Measurements from ENCODE around the gene UBE3C.
"Not testable (repeated sequence)": the region's sequence is repeated elsewhere in the genome, so short reads cannot be mapped to it uniquely, and the experiment has no call there.

The UBE3C gene

DNA sequence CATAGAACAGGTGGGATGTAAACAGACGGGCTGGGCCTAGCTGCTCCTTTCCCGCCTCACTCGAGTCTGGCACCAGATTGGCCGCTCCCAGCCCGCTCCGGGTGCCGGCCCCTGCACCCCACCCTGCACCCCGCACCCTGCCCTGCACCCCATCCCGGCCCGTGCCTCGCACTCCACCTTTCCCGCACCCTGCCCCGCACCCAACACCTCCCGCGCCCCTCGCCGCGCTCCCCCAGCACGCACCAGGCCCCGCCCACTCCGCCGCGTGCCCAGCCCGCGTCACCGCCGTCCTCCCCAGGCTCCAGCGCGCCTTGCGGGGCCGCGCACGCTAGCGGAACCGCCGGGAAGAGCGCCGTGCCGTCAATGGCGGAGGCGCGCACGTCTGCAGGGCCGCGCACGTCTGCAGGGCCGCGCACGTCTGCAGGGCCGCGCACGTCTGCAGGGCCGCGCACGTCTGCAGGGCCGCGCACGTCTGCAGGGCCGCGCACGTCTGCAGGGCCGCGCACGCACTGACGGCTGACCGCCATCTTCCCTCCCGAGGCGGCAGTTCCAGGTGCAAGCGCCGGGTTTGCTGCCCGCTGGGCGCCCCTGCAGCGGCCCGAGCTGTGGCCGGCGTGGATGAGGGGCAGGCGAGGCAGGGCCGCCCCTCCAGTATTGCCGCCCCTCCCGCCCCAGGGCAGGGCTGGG, at the start of gene UBE3C:
Gene UBE3C, plus strand, starts transcription at position 503 of the 687 bp plus-strand sequence. CDS start 347 bp downstream, outside the sequence.
- DNase-seq, result peak; percentile 94

DNA sequence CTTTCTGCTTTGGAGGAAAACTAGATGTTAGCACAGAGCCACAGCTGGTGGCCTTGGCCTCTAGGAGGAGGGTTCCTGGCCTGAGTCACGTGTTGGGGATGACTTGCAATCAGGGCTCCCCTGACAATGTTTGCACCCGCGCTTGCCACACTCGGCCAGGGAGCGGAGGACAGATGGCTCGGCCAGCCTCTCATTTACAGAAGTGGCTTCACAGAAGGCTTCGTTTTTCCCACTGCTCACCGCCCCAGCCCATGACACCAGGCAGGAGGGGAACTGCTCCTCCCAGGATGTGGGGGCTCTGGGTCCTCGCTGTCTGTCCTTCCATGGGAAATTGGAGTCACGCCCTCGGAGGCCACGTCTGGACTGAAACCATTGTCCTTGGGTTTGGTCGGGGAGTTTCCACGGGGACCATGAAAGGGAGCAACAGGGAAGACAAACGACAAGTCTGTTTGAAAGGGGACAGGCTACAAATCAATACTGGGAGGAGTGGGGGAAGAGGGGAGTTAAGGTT, 49.6 kb upstream of the UBE3C start:
- DNase-seq, result no peak

DNA sequence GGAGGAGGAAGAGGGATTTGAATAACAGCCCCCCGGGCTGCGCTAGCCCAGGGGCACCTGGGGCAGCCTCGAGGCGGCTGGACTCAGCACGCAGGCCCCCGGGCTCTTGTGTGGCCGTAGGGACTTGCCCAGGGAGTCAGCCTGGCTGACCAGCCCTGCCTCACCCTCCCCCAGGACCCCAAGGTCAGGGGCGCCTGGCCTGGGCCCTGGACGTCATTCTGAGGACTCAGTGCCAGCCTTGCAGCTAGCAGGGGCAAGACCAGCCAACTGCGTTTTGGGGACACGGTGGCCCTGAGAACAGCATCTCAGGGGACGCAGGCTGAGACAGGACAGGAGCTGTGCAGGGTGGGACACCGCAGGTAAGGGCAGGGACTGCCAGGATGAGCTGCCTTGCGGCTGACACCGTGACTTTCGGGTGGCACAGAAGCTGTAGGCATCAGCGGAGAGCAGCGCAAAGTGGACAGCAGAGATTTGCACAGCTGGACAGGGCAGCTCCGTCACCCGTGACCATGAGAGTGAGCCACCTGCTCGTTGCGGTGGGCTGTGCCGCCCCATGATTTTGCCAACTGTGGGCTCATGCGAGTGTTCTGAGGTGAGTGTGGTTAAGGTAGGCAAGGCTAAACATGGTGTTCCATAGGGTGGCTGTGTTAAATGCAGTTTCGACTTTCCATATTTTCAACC, 48.1 kb upstream of the UBE3C start:
- no peak for DNase-seq

DNA sequence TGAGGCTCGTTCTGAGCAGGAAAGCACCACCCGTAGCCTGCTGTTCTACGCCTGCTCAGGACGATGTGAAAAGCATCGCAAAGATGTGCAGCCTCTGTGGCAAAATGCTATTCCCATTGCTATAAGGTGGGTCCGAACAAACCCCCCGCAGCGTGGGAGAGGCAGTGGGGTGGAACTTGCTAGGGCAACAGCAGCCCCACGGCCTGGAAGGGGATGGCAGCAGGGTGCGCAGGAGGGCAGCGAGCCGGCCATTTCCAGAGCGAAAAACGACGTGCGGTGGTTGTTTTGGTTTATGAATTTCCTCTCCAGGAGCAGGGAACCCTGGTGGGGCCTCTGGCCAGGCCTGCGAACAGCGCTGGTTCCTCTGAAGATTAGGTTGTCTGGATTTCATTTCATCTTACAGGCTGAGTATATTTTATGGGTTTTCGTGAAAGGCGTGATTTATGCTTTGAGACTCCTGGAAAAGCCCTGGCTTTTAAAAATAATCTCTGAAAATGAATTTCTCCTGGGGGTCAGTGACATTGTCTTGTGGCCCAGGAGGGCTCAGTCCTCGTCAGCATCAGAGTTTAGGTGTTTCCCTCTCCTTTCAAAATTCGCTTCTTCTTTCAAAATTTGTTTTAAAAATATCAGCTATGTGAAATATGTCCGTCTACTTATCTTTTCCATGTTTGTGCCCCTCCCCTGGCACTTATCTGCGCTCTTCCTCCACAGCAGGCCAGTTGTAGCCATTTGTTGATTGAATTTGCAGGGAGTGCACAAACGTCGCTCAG, 42.3 kb upstream of the UBE3C start:
- no peak for DNase-seq

DNA sequence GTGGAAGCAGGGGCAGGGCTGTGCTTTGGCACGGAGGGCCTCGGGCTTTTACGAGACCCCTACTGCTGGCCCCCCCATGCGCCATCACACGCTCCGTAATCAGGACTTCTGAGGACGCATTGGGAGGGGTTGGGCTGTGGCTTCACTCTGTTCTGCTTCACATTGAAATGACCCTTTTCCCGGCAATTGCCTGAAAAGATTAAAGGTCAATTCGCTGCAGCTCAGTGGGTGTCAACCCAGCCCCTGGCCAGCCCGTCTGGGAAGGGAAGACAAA, 41.7 kb upstream of the UBE3C start:
- no peak for DNase-seq

DNA sequence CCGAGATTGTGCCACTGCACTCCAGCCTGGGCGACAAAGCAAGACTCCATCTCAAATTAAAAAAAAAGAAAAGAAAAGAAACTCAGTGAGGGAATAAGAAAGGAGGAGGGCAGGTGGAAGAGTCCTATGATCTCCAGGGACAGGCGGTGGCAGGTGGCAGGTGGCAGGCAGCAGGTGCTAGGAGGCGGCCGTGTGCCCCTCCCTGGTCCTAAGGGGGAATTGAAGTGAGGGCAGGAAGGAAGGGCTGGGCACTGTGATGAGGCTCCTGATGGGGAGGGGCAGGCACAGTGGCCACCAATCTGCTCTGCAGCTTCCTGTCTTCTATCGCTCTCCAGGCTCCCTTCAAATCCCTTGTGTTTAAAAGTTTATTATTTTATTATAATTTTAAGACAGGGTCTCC, 41.2 kb upstream of the UBE3C start:
- DNase-seq, result no peak

DNA sequence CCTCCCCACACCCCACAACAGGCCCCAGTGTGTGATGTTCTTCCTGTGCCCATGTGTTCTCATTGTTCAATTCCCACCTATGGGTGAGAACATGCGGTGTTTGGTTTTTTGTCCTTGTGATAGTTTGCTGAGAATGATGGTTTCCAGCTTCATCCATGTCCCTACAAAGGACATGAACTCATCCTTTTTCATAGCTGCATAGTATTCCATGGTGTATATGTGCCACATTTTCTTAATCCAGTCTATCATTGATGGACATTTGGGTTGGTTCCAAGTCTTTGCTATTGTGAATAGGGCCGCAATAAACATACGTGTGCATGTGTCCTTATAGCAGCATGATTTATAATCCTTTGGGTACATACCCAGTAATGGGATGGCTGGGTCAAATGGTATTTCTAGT, 38.7 kb upstream of the UBE3C start:
- not testable (repeated sequence) for DNase-seq

DNA sequence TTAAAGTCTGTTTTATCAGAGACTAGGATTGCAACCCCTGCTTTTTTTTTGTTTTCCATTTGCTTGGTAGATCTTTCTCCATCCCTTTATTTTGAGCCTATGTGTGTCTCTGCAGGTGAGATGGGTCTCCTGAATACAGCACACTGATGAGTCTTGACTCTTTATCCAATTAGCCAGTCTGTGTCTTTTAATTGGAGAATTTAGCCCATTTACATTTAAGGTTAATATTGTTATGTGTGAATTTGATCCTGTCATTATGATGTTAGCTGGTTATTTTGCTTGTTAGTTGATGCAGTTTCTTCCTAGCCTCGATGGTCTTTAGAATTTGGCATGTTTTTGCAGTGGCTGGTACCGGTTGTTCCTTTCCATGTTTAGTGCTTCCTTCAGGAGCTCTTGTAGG, 35.1 kb upstream of the UBE3C start:
- not testable (repeated sequence) for DNase-seq

DNA sequence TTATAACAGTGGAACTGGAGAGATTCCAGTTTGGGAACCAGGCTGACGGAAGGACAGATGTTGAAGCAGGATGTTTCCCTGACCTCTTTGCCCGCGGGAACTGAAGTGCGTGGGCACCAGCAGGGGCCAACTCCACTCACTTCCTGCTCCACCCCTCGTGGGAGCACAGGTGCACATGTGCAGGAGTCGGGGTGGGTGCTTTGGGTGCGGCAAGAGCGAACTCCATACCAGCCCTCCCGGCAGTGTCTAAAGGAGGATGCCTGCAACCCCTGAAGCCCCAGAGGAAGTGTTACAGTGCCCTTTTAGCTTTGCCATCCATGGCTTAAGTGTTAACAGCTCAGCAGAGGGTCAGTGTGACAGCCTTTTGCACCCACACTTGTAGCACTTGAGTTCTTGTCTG, 27.4 kb upstream of the UBE3C start:
- no peak for DNase-seq

DNA sequence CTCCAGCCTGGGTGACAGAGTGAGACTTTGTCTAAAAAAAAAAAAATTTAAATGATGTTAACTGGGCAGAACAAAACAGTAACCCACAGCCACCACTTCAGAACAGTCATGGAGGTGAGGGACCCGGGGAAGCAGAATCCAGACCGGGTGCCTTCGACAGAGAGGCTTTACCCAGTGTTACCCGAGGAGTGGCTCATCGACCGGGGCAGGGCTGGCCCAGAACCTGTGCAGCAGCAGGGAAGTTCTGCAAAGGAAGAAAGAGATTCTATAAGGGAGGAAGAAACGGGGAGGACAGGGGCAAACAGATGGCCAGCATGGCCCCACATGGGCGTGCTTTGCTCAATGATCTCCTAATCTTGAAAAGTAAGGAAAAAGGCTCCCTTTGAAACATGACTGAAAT, 26.0 kb upstream of the UBE3C start:
- DNase-seq, result no peak

DNA sequence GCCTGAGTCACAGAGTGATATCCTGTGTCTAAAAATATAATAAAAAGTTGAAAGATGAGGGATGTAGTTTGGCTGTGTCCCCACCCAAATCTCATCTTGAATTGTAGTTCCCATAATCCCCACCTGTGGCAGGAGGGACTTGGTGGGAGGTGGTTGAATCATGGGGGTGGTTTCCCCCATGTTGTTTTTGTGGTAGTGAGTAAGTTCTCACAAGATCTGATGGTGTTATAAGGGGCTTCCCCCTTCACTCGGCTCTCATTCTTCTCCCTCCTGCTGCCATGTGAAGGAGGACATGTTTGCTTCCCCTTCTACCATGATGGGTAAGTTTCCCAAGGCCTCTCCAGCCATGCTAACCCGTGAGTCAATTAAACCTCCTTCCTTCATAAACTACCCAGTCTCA, 25.1 kb upstream of the UBE3C start:
- DNase-seq, result no peak

DNA sequence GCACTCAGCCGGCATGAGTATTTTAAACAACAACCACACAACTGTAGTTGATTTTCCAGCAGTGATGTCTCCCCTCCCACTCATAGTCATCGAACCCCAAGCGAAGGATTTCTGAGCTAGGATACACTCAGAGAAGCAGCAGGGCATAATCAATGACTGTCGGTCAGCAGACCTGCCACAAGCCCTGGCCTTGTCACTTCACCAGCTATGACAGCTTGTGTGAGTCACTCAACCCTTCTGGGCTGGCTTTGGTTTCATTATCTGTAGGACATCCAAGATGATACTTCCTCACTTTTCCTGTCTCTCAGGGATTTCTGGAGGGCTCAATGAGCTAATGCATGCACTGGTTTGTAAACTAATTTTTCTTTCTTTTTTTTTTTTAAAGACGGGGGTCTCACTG, 22.0 kb upstream of the UBE3C start:
- DNase-seq, result no peak

DNA sequence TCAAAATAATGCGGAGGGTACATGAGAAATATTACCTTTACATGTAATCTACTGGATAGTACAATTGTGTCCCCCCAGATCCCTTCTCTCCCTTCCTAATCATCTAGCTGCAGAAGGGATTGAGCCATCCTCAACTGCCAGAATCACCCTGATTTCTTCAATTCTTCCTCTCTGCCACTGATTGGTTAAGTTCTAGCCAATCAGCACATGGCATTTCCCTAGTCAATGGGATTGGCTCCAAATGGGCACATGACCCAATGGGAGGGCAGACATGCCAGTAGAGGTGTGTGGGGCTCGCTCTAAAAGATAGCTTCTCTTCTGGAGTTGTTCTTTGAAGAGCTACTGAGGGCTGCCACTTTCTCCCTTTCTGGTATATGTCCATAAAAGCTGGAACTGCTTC, 20.9 kb upstream of the UBE3C start:
- DNase-seq, result no peak

DNA sequence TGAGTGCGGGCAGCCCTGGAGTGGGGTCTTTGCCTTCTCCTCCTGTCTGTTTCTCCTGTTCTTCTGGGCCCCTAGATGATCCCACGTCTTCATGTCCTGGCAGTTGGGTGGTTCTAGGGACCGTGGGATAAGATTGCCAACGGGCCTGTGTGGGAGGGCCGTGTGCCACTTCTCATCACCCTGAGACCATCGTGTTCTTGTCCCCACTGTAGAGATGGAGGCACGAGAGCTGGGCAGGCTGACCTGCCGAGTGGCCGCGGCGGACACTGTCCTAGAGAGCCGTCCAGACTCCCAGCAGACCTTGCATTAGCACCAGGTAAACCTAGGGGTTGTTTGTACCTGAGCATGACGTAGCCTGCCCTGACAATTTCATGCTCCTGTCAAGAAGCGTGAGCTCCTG, 18.5 kb upstream of the UBE3C start:
- DNase-seq, result no peak

DNA sequence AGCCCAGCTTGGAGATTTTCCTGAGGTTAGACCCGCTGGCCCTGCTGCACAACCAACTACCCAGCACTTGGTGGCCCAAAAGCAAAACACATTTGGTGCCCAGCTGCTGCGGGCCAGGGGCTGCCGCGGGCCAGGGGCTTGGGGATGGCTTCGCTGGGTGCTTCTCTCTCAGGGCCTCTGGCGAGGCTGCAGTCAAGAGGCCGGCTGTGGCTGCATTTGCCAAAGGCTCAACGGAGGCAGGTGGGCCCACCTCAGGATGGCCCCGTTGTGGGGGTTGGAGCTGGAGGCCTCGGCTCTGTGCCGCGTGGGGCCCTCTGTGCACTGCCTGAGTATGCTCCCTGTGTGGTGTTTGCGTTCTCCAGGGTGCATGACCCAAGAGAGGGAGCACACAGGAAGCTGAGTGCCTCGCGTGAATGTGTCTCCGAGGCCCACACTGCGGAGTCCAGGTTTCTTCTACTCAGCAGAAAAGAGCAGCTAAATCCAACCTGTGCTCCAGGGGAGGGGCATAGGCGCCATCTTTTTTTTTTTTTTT, 17.5 kb upstream of the UBE3C start:
- no peak for DNase-seq

DNA sequence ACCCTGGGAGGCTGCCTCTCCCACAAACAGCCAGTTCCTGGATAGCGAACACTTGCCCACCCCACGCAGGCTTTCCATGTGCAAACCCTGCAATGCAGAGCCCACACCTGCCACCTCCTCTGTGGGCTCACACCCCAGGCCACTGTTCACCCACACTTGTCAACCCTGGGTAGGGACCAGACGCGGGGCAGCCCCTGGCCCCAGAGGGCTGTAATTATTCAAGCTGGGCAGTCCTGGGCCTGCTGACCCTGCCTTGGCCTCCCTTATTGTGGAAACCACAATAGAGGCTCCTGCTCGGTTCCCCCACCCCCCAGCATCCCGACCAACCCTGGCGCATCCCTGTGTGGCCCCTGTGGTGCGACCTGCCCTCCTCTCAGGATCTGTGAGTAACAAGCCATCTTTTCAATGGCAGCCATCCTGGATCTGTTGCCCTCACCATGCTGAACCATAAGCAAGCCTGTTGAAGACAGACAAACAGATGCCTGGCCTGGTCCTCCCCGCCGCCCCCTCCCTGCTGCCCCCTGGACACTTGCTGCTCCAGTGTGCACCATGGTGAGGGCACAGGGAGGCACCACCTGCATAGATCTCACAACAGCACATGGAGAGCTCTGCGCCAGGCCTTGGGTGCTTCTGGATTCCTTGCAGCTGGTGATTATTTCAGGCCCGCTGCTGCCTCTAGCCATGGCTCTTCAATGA, 15.8 kb upstream of the UBE3C start:
- DNase-seq, result no peak

DNA sequence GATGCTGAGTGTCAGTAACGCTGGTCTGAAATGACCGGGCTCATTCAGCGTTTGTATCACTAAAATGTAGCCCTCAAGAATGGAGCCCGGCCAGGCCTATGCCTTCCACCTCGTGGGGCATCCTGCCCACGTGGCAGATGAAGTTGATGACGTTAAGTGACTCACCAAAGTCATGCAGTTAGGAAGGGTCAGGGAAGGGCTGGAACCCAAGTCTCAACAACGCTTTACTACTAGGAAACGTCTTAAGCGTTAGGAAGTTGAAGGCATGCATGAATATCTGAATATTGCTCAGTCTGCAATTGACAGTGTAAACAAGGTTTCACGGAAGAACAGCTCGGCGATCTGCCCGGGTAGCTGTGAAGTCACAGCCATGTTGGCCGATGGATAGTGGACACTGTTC, 14.0 kb upstream of the UBE3C start:
- no peak for DNase-seq

DNA sequence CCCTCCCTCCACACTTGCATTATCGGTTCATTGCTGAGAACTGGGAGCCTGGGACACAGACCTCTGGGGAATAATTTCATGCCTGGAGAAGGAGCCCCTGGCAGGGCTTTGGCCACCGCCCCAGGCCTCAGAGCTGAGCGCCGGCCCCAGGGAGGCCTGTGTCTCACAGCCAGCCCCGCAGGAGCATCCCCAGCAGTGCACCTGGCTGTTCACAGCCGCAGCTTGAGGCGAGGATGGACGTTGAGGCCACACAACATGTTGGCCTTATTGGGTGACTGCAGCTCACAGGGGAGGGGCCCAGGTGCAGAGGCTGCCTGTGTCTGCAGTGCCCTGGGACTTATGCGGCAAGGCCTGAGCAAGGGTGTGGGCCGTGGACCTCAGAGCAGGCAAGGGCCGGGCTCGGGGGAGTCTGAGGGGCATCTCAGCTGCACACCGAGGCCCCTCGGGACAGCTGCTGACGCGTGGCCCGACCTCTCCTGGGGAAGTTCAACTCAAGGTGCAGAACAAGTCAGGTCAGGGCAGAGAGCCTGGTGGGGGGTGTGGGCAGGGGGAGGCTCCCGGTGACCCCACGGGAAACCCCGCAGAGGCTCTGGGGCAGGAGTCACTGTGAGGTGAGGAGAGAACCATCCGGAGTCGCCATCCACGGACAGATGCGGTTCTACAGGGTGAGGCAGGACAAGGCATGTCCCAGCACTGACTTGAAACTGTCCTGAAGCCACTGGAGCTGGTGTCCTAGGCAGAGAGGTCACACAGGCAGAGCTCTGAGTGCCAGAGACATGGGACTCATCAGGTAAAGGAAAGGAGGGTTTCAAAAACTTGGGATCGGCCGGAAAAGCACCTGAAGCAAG, 13.1 kb upstream of the UBE3C start:
- DNase-seq, result no peak

DNA sequence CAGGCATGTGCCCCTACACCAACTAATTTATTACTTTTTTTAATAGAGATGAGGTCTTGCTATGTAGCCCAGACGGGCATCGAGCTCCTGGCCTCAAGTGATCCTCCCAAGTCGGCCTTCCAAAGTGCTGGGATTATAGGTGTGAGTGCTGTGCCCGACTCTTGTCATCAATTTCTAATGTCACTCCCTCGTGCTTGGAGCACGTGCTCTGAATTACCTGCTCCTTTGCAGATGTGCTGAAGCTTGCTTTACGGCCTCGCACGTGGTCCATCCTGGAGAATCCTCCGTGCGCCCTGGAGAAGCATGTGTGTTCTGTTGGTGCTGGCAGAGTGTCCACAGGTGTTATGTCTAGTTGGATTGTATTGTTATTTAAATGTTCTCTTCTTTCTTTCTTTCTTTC, 11.8 kb upstream of the UBE3C start:
- DNase-seq, result no peak

DNA sequence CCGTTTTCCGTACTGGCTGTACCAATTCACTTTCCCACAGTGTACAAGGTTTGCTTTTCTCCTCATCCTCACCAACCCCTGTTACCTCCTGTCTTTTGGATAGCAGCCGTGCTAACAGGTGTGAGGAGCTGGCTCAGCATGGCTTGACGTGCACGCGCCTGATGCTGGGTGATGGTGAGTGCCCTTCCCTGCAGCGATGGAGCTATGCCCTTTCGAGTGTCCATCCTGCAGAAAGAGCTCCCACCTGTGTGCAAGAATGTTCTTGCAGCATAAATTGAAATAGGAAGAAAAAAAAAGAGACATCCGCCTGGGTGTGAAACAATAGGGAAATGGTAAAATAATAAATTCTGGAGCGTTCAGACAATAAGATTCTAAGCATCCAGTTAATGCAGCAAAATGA, 9.5 kb upstream of the UBE3C start:
- no peak for DNase-seq

DNA sequence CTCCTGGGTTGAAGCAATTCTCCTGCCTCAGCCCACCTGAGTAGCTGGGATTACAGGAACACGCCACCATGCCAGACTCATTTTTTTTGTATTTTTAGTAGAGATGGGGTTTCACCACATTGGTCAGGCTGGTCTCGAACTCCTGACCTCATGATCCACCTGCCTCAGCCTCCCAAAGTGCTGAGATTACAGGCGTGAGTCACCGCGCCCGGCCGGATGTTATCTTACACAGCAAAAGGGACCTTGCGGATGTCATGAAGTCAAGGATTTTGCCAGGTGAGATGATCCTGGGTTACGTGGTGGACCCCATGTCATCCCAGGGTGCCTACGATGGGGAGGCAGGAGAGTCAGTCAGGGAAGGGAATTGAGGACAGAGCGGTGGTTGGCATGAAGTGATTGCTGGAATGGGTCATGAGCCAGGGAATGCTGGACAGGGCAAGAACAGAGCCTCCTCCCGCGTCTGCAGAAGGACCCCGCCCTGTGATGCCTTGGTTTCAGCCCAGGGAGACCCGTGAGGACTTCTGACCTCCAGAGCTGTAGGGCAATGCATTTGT, 8.7 kb upstream of the UBE3C start:
- no peak for DNase-seq

DNA sequence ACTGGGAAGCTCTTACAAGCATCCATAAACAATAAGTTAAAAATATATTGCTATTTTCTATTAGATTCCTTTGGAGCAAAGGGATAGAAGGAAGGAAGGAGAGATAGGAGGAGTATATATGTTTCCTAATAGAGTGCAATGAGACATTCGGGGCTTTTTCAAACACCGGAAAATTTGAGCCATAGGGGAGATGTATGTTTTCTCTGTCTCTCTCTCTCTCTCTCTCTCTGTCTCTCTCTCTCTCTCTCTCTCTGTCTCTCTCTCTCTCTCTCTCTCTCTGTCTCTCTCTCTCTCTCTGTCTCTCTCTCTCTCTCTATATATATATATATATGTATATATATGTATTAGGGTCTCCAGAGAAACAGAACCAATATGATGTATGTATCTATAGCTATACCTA, 7.9 kb upstream of the UBE3C start:
- DNase-seq, result not testable (repeated sequence)
